ENCODE data around the gene CCT6A.

- TF ChIP-seq POLR2A (IDR thresholded peaks at IDR 0.05; ENCODE audit: low read depth, low read length), result no peak
- no peak for TF ChIP-seq TAF1 (IDR thresholded peaks at IDR 0.05; ENCODE audit: borderline replicate concordance, low read depth, low read length)
Measured at GRCh38 chr7:56051053-56051338, 569 bp upstream of the CCT6A start.
